Small intestine (tissue), 7 donors: ENCODE measurements around the gene PRMT7. TPM values are rescaled to one million over a fixed set of nuclear protein-coding genes. Genes with fewer than 3 reads are reported as not detected.

Experiments used
- DNase-seq, 2 donors: peaks; one replicate each; pipeline versions ENCODE4 v3.0.0 to v3.0.0-alpha.2; 2013
- FAIRE-seq: peaks from 2 replicates; lab custom pipeline; 2012; peaks lifted over from hg19 to GRCh38; lab: Jason Lieb, UNC
- H3K27ac ChIP-seq, 3 donors: one replicate each; pipeline ENCODE4 v1.5.1; 2013; ENCODE audit warnings: low read length in 2 of 3, mild to moderate bottlenecking in 2 of 3, control low read depth in 1 of 3, inconsistent platforms in 1 of 3, low read depth in 1 of 3, moderate library complexity in 1 of 3
- H3K27me3 ChIP-seq, 3 donors: one replicate each; pipeline ENCODE4 v1.6.1; 2013; ENCODE audit warnings: low read length in 3 of 3, inconsistent platforms in 1 of 3; ENCODE audit not compliant: control insufficient read depth in 3 of 3, insufficient read depth in 3 of 3
- H3K36me3 ChIP-seq, 3 donors: one replicate each; pipeline ENCODE4 v1.6.1; 2013; ENCODE audit warnings: low read length in 3 of 3, inconsistent platforms in 1 of 3, low read depth in 1 of 3, mild to moderate bottlenecking in 1 of 3, moderate library complexity in 1 of 3; ENCODE audit not compliant: control insufficient read depth in 3 of 3, insufficient read depth in 2 of 3
- H3K4me1 ChIP-seq, 3 donors: one replicate each; pipeline ENCODE4 v1.6.1; 2013; ENCODE audit warnings: low read length in 2 of 3, inconsistent platforms in 1 of 3, low read depth in 1 of 3, mild to moderate bottlenecking in 1 of 3, moderate library complexity in 1 of 3; ENCODE audit not compliant: control insufficient read depth in 3 of 3, insufficient read depth in 2 of 3
- H3K4me3 ChIP-seq, 3 donors: one replicate each; pipeline ENCODE4 v1.5.1; 2013; ENCODE audit warnings: low read length in 3 of 3, control low read depth in 1 of 3, inconsistent platforms in 1 of 3, low read depth in 1 of 3, mild to moderate bottlenecking in 1 of 3, moderate library complexity in 1 of 3
- H3K9me3 ChIP-seq, 2 donors: one replicate each; pipeline ENCODE4 v1.6.1; 2013; ENCODE audit warnings: low read depth in 1 of 2, low read length in 1 of 2; ENCODE audit not compliant: control insufficient read depth in 2 of 2, insufficient read depth in 1 of 2
- WGBS, 3 donors: extraction: QIAGEN DNeasy Blood & Tissue Kit; methylation state at CpG; one replicate each; pipeline ENCODE4 v1.1.7; 2013; 5-methylcytosine and 5-hydroxymethylcytosine counted together
- polyA plus RNA-seq, 4 donors: library from polyadenylated mRNA; stranded (reverse) in 3 of 4; unstranded in 1 of 4; fragments of 200-250 nt in 3 of 4; fragments of 120-200 nt in 1 of 4; gene quantifications; one replicate each; pipeline versions ENCODE4 v1.2.1 to v1.2.3, GENCODE V29; 2013
- donor health status: healthy with polysubstance abuse.
- donor health status: control.
- donor health status: control.
- donor health status: Bipolar disorder and iron deficiency.
- donor health status: healthy.

Gene PRMT7
- polyA plus RNA-seq, 4 donors: 13.6 to 46.3 (median 20.2) TPM

- H3K9me3 ChIP-seq: no peaks in the 10 kb centered on the region
- FAIRE-seq: no peak
- peaks cover 0 to 6% (median 0%) of the 10 kb centered on the region in 3 donors for H3K4me1 ChIP-seq
- H3K36me3 ChIP-seq: peaks cover 0 to 2% (median 0%) of the 10 kb centered on the region in 3 donors
- WGBS, 3 donors: 80 to 83% (median 80%) methylated on average over 13 of the region's 13 CpGs
- H3K27me3 ChIP-seq: peaks cover 0 to 7% (median 0%) of the 10 kb centered on the region in 3 donors
- no peak overlapping the region for H3K4me3 ChIP-seq
- no peak overlapping the region for H3K27ac ChIP-seq
- no peak for DNase-seq
Observed at GRCh38 chr16:68401871-68402747, 91.3 kb downstream of the PRMT7 start.

GRCh38 chr16:68402748-68403040 lies 91.9 kb downstream of the PRMT7 start:
- 84 to 94% (median 89%) methylated on average over 3 of the region's 3 CpGs for WGBS, 3 donors
- no peak for DNase-seq

GRCh38 chr16:68403177-68403576 lies 92.4 kb downstream of the PRMT7 start:
- 57 to 89% (median 73%) methylated on average over 1 of the region's 1 CpG for WGBS, 3 donors
- Histone ChIP-seq H3K4me1 (peaks cover 0 to 6% (median 0%) of the 10 kb centered on the region in 3 donors), H3K36me3 (peaks cover 0 to 2% (median 0%) of the 10 kb centered on the region in 3 donors), H3K27me3 (peaks cover 0 to 7% (median 0%) of the 10 kb centered on the region in 3 donors), H3K9me3 (no peaks in the 10 kb centered on the region), H3K27ac (no peak overlapping the region), H3K4me3 (no peak overlapping the region)
- FAIRE-seq (no peak), DNase-seq (no peak)

More at GRCh38 chr16:68402748-68403040, 91.9 kb downstream of the PRMT7 start:
- H3K36me3 ChIP-seq: peaks cover 0 to 2% (median 0%) of the 10 kb centered on the region in 3 donors
- no peak overlapping the region for H3K4me3 ChIP-seq
- H3K4me1 ChIP-seq: peaks cover 0 to 6% (median 0%) of the 10 kb centered on the region in 3 donors
- peaks cover 0 to 7% (median 0%) of the 10 kb centered on the region in 3 donors for H3K27me3 ChIP-seq
- no peak overlapping the region for H3K27ac ChIP-seq
- no peak for FAIRE-seq
- H3K9me3 ChIP-seq: no peaks in the 10 kb centered on the region

GRCh38 chr16:68403704-68404103 lies 92.9 kb downstream of the PRMT7 start:
- Histone ChIP-seq H3K27ac (no peak overlapping the region), H3K4me3 (no peak overlapping the region), H3K9me3 (no peaks in the 10 kb centered on the region), H3K36me3 (peaks cover 0 to 2% (median 0%) of the 10 kb centered on the region in 3 donors), H3K4me1 (peaks cover 0 to 6% (median 0%) of the 10 kb centered on the region in 3 donors), H3K27me3 (peaks cover 0 to 7% (median 0%) of the 10 kb centered on the region in 3 donors)
- no peak for DNase-seq
- FAIRE-seq: no peak
- WGBS, 3 donors: 88 to 94% (median 93%) methylated on average over 3 of the region's 3 CpGs

GRCh38 chr16:68404736-68405345 lies 94.0 kb downstream of the PRMT7 start:
- no peak overlapping the region for H3K4me3 ChIP-seq
- 71 to 78% (median 77%) methylated on average over 8 of the region's 8 CpGs for WGBS, 3 donors
- DNase-seq (no peak), FAIRE-seq (no peak)
- H3K9me3 ChIP-seq: no peaks in the 10 kb centered on the region
- peaks cover 0 to 2% (median 0%) of the 10 kb centered on the region in 3 donors for H3K36me3 ChIP-seq
- peaks cover 0 to 10% (median 0%) of the 10 kb centered on the region in 3 donors for H3K27me3 ChIP-seq
- H3K4me1 ChIP-seq: peaks cover 0 to 6% (median 0%) of the 10 kb centered on the region in 3 donors
- no peak overlapping the region for H3K27ac ChIP-seq

GRCh38 chr16:68406458-68407152 lies 95.8 kb downstream of the PRMT7 start:
- Histone ChIP-seq H3K27me3 (peaks cover 0 to 10% (median 0%) of the 10 kb centered on the region in 3 donors), H3K4me1 (peaks cover 0 to 6% (median 0%) of the 10 kb centered on the region in 3 donors), H3K9me3 (no peaks in the 10 kb centered on the region), H3K4me3 (no peak overlapping the region), H3K36me3 (peaks cover 0 to 2% (median 0%) of the 10 kb centered on the region in 3 donors), H3K27ac (no peak overlapping the region)
- DNase-seq: peak in 1 of 2 donors; percentile 8
- WGBS, 3 donors: 59 to 81% (median 80%) methylated on average over 17 of the region's 17 CpGs
- no peak for FAIRE-seq
